Measurements from ENCODE around the gene NRDC. TPM values are rescaled to one million over a fixed set of nuclear protein-coding genes. Genes with fewer than 3 reads are reported as not detected.
A peak's percentile ranks its signal among the peaks of the same experiment; 100 is the strongest.

Gene NRDC
- total and polyA plus RNA-seq, 9 of the 15 experiments (the other 6 are each of a cell fraction or from before 2014, with no cell fraction given), result 102 to 371 (median 201) TPM

GRCh38 chr1:51850420-51851223 lies 27.9 kb downstream of the NRDC start (continued):
- no peak; the same call in 1 of the 2 replicates for TF ChIP-seq REST (IDR thresholded peaks at IDR 0.05; ENCODE audit: borderline replicate concordance)
- TF ChIP-seq REST (CRISPR knock-in tag; IDR thresholded peaks at IDR 0.05; ENCODE audit: low read depth), result no peak
- TF ChIP-seq MYBL2 (IDR thresholded peaks at IDR 0.05; ENCODE audit: low read depth), result peak; percentile 28; the same call in 1 of the 2 replicates
- no peak for TF ChIP-seq MYBL2 (CRISPR knock-in tag; IDR thresholded peaks at IDR 0.05; ENCODE audit: borderline replicate concordance)
- TF ChIP-seq MECOM (CRISPR knock-in tag; IDR thresholded peaks at IDR 0.05), result no peak
- TF ChIP-seq E2F8 (IDR thresholded peaks at IDR 0.05; ENCODE audit: low read depth, partially characterized antibody), result peak; percentile 46
- TF ChIP-seq ID3 (CRISPR knock-in tag; IDR thresholded peaks at IDR 0.05), result no peak
- TF ChIP-seq ID3 (tag; IDR thresholded peaks at IDR 0.05), result 0 out of 2 replicates have a peak, but pooled peaks have one; percentile 55
- TF ChIP-seq SMARCA5 (IDR thresholded peaks at IDR 0.05), result no peak
- TF ChIP-seq ZNF217 (CRISPR knock-in tag; IDR thresholded peaks at IDR 0.05), result no peak
- TF ChIP-seq SAFB2 (IDR thresholded peaks at IDR 0.05; ENCODE audit: borderline replicate concordance, low read depth, low read length, severe bottlenecking), result no peak
- TF ChIP-seq MNT (conservative IDR thresholded peaks at IDR 0.05), result peak; percentile 42 to 61; a peak in 2 of 4 replicates
- TF ChIP-seq TCFL5 (CRISPR knock-in tag; conservative IDR thresholded peaks at IDR 0.05), result no peak
- 0 out of 2 replicates have a peak, but pooled peaks have one; percentile 46 for TF ChIP-seq KHSRP (IDR thresholded peaks at IDR 0.05)
- TF ChIP-seq KAT8 (IDR thresholded peaks at IDR 0.05; ENCODE audit: low read depth), result no peak
